NT2/D1 (cell line): ENCODE measurements around the gene SPPL2B.
A peak's percentile ranks its signal among the peaks of the same experiment; 100 is the strongest.

Experiments
- SUZ12 ChIP-seq: IDR thresholded peaks from 2 replicates; pipeline ENCODE4 v1.6.1; 2011; ENCODE audit not compliant: insufficient read length, insufficient read depth; ENCODE audit errors: extremely low read depth
- YY1 ChIP-seq: IDR thresholded peaks from 2 replicates; pipeline ENCODE4 v1.6.1; 2011; ENCODE audit not compliant: insufficient read length, insufficient read depth

- no peak for TF ChIP-seq SUZ12
- TF ChIP-seq YY1 = peak; percentile 84
These were observed at the start of gene SPPL2B, which contains the start of gene LSM7 for GRCh38 chr19:2328401-2329148.
